Stimulated activated naive CD8-positive, alpha-beta T cell treated with anti-CD3 and anti-CD28 coated beads, Interleukin-15, Interleukin-2, amounts not matched to agents 100 U/mL and 50 U/mL, for 24 hours (primary cell): ENCODE results near the gene CD34.

Experiments used
- ATAC-seq: fragments of 150-1000 bp; cut with Tn5 transposase; one replicate; pipeline ENCODE4 v1.10.0; 2021
- DNase-seq: peaks from one replicate; pipeline ENCODE4 v3.0.0; 2021

Gene CD34

DNA sequence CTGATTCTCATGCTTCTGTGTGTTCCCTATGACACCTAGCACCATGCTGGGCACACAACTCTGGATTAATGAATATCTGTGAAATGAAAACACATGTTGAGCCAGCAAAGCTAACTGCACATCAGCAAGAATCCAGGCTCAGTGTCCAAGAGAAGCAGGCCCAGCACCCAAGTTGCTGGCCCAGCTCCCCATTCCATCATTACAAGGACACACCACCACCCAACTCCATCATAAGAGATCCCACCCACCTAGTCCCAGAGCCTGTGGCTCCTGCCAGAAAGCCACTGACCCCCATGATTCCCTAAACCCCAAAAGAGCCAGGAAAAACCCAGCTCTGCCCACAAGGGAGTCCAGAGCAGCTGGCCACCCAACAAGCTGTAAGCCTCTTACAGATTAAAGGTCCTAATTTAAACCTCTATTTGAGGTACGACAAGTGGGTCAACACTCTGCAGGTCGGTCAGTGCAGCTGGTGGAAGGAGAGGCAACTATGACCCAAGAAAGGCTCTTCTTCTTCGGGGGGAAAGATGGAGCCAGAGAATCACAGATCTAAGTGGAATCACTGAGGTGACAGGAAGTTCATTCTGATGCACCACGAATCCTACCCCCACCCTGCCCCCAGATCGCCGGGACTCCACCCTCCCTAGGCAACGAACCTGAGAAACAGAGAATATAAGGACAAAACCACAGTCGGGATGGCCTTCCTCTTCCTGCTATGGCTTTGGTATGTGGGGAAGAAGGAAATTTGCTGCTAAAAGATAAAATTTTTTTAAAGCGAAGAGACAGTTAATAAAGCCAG, 58.2 kb downstream of the CD34 start:
- ATAC-seq (no peak), DNase-seq (no peak)

DNA sequence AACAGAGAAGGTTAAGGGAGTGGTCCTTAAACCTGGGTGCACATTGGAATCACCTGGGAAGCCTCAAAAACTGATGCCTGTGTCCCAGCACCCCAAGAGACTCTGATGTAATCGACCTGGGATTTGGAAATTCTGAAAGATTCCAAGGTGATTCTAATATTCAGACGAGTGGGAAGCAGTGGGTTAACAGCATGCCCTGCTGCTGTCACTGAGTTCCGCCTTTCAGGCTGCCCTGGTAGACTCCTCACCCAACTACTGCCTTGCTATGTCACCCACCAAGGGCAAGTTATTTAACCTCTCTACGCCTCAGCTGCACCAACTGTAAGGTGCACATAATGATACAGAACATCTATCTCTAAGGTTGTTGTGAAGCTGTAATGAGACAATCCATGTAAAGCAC, 59.2 kb downstream of the CD34 start:
- ATAC-seq, result no peak
- DNase-seq, result no peak

DNA sequence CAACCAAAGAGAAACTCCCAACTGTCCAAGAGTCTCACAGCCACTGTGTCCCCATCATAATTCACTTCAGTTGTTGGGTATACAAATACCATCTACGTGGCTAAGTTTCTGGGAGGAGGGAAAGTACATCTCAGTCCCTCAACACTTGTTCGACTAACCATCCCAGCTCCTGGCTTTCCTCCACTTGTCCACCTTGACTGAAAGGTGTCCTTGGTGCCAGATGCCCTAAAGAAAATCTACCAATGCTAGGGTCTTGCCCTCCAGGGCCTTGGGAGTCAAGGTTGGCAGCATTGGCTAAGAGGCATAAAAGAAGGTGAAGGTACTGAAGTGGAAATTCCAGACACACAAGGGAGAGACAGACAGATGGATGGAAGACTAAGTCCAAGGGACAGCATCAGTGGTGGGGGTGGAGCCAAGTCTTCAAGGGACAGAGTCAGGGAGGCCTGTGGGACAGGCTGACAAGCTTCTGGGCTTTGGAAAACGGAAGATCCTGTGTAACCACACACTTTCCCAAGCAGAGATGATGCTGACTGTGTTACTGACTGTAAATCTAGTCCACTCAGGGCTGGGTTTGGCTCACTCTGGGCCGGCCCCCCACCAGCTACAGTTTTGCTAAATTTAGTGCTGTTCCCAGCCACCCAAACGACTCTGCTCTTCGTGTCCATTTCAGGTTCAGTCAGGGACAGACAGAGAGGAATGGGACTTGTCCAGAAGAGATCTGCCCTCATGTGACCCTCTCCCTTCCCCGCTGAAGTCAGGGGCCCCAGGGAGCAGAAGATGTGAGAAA, 60.1 kb downstream of the CD34 start:
- no peak for ATAC-seq
- no peak for DNase-seq

DNA sequence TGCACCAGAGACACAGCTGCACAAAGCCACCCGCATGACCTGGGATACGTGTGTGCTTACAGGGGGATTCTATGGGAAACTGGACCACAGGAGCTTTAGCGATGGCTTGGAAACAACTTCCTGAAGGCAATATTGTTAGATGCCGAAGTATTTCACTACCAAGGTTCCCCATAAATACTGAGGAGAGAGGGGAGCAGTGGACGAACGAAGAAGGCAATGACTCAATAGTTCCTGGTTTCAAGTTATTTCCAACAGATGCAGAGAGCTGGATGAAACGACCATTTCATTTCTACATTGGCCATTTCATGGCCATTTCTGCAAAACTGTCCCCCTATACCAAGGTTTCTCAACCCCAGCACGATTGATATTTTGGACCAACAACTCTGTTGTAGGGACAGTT, 61.3 kb downstream of the CD34 start:
- DNase-seq, result no peak
- no peak for ATAC-seq

DNA sequence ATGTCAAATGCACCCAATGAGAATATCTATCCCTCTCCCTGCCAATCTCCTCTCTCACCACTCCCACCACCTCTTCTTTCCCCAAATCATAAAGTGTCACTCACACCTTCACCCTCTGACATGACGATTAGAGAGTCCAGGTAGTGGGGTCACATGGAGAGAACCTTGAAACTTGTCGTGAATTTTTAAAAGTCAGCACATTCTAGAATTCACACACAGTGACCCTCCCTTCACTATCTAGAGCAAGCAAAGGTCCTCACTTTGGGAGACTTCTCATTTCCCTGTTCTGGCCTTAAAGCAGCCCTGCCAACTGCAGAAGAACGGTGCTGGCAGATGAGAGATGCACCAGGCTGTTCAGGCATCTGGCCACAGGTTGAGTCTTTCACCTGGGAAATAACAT, 61.9 kb downstream of the CD34 start:
- DNase-seq (no peak), ATAC-seq (no peak)

DNA sequence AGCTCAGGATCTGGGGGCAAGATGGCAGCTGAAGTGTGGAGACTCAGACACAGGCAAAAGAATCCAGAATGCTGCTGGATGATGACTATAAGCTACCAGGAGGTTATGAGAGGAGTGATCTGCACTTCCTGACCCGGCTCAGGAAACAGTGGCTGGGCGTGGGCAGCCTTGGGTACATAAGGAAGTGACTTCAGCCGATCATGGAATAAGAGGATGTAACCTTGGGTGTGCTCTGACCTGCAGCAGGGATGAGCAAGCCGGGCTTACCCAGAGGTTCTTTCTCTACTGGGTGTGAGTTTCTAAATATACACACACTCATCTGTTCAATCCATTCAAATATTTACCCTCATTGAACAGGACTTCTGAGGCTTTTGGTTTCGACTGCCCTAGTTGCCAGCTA, 62.7 kb downstream of the CD34 start:
- ATAC-seq (peak; percentile 96), DNase-seq (peak; percentile 62)

DNA sequence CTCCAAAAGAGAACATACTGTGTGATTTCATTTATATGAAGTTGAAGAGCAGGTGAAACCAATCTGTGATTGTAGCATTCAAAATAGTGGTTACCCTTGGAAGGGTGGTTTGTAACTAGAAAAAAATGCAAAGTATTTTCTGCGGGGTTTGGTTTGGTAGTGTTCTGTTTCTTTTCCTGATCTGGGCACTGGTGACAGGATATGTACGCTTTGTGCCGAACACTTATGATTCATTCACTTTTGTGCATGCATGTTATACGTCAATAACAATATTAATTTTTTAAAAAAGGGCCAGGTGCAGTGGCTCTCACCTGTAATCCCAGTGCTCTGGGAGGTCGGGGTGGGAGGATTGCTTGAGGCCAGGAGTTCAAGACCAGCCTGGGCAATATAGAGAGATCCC, 63.8 kb downstream of the CD34 start:
- no peak for DNase-seq
- no peak for ATAC-seq

DNA sequence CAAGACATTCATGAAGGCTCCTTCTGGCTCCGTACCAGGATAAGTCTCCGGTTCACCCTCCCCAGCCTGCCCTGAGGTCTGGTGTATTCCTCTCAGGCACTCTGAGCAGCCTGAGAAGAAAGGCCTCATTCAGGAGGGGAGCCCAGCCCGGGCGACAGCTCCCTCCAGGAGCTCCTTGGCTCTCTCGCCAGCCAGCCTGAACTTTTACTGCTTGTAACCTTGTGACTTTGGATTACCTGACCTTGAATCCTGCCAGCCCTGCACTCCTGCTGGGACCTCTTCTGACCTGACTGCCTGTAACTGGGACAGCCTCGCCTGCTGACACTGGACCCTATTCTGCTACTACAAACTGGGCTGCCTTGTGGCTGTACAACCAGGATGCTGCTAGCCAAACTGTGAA, 65.8 kb downstream of the CD34 start:
- no peak for DNase-seq
- no peak for ATAC-seq

DNA sequence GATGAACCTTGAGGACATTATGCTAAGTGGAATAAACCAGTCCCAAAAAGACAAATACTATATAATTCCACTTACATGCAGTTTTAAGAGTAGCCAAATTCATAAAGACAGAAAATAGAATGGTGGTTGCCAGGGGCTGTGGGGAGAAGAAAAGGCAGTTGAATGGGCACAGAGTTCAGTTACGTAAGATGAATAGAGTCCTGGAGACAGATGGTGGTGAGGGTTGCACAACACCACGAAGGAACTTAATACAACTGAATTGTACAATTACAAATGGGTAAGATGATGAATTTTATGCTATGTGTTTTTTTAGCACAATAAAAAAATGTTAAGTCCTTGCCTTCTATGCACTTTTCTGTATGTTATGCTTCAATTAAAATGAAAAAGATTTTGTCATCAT, 66.6 kb downstream of the CD34 start:
- DNase-seq (no peak), ATAC-seq (no peak)

DNA sequence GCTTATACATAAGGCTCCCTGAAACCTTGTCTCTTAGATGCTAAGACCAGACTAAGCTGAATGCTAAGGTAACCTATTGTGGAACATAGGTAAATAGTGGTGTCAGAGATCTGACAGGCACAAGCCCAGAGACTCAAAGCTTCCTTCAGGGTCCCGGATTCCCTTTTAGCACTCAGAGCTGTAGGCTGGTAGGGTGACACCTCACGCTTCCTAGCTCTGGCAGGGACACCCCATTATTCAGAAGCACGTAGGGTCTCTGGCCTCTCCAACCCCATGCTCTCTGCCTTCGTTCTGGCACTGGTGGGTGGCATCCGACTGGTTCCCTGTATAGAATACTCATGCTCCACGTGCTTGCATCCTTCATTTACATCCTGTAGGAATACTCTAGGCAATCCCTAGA, 68.4 kb downstream of the CD34 start:
- DNase-seq, result no peak
- ATAC-seq, result no peak

DNA sequence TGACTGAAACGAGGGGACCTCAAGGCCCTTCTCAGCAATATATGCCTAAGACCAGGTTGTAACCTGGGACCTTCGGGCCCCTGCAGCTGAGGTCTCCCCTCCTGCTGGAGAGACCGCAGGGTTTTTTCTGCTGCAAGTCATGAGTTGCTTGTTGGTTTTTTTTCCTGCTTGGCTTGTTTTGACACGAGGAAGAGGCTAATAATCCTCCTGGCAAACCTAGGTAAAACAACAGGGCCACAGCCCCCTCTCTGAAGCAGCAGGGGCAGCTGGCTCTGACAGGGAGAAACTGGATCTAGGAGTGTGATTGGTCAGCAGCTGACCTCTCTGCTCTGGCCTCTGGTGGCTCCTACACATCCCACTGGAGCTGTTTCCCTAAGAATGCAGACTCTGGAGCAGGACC, 69.0 kb downstream of the CD34 start:
- DNase-seq (no peak), ATAC-seq (no peak)

DNA sequence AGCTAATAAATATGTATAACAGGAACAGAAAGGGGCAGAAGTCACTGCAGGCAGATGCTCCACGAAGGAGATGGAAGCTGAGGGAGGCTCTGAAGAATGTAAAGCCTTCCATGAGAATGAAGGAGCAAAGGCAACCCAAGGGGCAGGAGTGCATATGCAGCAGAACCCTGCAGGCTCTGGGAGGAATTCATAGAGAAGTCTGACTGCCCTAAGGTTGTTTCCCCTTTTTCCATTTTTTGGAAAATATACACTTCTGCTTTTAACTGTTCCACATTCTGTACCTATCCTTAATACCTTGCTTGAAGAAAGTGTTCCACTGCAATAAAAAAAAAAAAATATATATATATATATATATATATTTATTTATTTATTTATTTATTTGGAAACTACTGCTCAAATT, 69.6 kb downstream of the CD34 start:
- ATAC-seq (no peak), DNase-seq (no peak)

DNA sequence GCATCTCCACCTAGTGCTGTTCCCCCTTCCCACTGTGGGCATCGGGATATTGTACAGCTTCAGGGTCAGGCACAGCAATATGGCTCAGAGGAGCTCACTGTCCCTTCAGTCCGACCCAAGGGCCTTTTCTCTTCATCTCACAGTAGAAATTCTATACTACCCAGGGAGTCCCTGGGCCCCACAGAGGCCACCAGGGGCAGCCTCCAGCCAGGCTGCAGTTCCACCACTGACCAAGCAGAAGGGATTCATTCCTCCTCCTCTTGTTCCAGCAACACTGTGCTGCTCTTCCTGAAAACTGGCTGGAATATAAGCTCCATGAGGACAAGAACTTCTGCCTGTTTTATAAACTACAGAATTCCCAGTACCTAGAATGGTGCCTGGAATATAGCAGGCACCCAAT, 70.5 kb downstream of the CD34 start:
- ATAC-seq (no peak), DNase-seq (no peak)

DNA sequence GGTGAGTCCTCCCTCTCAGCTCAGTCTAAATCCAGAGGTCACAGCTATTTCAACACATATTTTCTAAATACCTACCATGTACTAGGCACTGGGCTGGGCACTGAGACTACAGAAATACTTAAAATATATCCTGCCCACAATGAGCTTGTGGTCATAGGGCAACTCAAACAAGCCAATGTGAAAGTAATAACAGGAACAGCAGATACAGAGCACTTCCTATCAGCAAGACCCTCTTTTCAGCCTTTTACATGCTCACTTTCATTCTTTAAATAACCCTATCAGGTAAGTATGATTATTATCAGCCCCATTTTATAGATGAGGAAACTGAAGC, 71.9 kb downstream of the CD34 start:
- ATAC-seq, result peak; percentile 56
- no peak for DNase-seq

DNA sequence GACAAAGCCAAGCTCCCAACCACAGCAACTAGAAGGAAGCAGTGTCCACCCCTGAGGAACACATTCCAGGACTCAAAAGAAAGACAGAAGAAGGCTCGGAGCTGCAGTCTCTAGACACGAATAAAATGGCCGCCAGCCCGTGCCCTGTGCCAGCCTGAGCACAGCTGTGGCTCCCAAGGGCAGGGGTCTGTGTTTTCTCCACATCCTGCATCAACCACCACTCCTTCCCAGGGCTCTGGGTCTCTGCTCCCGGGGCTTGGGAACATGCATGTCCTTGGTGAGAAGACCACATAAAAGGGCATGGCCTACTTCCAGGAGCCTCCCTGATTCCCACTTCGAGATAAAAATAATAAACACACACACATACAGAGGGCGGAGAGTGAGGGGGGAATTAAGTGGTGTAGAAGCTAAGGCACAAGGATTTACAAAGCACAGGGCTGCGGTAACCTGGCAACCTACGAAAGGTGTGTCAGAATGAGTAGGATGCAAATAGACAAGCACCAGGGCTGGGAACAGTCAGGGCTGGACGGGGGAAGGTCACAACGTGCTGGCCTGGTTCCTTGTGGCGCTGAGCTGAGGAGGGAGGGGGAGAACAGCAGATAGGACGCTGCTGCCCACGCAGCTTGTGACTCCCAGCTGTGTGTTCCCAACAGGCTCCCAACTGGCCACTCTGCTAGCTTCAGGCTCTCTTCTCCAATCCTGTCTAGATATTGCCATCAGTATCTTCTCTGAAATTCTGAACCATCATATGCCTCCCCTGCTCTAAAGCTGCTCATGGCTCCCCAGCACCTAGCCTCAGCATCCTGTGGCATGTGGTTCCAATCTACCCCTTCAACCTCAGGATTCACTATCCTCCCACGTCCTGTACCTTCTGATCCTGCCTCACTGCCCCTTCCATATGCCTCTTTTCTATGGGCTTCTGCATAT, 72.5 kb downstream of the CD34 start:
- no peak for DNase-seq
- peak; percentile 31 for ATAC-seq

DNA sequence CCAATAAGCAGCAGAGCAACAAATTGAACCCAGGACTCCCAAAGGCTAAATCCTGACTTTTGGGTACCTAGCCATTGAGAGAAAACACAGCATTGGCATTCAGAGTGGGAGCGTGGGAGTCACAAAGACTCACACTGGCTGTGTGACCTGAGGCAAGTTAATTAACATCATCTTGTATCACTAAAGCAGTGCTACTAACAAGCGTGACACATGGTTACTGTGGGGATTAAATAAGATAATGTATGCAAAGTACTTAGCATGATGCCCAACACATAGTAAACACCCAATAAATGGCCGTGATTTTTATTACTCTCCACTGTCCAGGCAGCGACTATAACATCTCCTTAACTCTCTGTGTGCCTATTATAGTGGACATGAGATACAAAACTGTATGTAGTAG, 73.3 kb downstream of the CD34 start:
- DNase-seq (no peak), ATAC-seq (no peak)

DNA sequence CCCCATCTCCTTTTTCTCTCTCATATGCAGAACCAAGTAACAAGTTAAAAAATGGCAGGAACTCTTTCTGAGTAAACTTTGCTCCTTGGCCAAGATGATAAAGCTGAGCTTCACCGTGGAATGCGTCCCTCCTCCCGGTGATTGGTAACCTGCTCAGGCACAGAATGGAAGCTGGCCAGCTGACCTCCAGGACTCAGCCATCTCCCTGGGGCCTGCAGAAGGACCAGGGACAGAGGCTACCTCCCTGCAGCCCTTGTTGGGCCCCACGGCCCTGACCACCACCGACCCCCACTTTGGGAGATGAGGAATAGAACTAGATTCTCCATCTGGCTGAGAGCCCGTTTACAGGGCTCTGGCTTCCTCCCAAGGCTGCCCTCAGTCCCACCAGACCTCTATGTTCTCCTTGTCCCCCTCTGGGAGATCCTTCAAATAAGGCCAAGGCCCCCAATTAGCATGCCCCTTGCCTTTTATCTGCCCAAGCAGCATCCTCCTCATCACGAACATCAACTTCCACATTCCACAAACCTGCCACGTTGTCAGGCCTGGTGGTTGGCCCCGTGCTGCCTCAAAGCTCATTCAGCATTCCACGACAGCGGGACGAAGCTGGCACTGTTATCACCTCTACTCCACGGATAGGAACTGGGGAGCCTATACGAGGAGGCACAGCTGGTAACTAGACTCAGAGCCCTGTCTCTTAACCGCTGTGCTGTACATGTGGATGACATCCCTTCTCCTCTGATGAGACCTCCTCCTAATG, 74.2 kb downstream of the CD34 start:
- ATAC-seq (no peak), DNase-seq (no peak)

DNA sequence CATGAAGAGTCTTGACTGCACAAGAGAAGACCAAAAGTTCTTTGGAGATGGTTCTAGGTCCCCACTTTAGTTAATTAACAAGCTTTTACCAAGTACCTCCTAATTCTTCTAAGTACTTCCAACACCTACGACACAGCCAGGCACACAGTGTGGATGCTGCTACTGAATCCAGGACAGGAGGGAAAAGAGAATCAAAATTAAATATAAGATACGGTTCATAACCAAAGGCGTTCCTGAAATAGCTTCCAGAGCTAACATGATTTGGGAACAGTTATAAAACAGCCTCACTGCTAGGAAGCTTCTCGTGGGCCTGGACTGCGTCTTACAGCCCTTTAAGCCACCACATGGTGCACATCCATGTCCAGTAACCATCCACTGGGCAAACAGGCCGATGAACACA, 75.0 kb downstream of the CD34 start:
- no peak for DNase-seq
- ATAC-seq, result no peak

DNA sequence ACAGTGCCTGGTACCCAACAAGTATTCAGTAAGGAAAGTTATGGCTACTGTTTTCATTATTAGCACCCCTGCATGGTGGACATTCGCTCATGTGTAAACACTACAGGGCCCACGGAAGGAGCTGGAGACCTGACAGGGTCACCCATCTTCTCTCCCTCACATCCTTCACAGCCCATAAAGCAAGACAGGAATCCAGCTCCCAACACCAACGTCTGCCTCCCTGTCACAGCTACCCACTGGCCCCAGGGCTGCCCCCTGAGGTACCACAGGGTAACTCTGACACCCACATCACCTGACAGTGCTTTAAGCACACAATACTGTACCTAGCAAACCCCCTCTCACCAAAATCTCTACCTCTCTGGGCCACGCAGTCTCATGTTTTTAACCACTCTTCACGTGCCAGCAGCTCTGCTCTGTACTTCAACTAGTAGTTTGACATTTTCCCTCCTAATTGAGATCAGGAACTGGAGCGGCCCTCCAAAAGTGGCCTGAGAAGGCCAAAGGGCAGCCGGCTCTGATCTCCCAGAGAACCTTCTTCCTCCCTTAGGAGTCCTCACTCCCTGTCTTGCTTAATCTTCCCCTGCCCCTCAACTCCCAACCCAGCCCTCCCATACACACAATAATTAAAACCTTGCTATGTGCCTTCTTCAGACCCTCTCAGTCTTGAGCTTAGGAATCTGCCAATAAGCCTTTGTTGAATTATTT, 76.8 kb downstream of the CD34 start:
- no peak for ATAC-seq
- no peak for DNase-seq

DNA sequence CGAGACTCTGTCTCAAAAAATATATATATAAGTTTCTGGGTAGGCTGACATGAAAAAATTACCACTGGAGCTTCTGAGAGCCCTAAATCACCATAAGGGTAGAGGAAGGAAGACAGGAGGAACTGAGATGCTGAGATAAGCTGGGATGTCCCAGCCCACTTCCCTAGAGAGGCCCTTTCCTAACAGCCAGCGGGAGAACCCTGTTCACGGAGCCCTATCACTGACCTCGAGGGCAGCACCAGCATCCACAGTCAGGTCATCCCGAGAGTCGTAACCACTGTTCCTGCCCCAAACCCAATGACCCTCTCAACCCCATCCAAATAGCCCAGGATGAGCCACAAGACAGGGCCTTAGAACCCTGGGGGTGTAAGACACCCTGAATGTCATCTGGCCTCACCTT, 77.5 kb downstream of the CD34 start:
- DNase-seq (no peak), ATAC-seq (no peak)

DNA sequence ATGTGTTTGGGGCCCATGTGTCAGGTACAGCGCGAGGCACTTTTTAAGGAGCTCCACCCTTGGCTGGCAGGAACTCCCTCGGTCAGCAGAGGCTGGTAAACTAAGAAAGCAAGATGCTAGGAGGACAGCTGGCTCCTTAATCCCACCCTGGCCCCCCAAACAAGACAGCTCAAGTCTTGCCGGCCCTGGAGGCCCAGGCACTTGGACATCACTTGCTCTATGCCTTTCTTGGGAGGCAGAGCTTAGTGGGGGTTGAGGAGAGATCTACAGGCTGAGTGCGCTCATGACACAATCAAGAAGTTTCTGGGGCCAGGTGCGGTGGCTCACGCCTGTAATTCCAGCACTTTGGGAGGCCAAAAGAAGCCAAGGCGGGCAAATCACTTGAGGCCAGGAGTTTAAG, 78.1 kb downstream of the CD34 start:
- ATAC-seq, result no peak
- no peak for DNase-seq
